Measurements from ENCODE around the gene PRRT1B. TPM values are rescaled to one million over a fixed set of nuclear protein-coding genes. Genes with fewer than 3 reads are reported as not detected.

The PRRT1B gene
- total and polyA plus RNA-seq, 2 of the 4 experiments (the other 2 are of a cell fraction), result not detected

DNA sequence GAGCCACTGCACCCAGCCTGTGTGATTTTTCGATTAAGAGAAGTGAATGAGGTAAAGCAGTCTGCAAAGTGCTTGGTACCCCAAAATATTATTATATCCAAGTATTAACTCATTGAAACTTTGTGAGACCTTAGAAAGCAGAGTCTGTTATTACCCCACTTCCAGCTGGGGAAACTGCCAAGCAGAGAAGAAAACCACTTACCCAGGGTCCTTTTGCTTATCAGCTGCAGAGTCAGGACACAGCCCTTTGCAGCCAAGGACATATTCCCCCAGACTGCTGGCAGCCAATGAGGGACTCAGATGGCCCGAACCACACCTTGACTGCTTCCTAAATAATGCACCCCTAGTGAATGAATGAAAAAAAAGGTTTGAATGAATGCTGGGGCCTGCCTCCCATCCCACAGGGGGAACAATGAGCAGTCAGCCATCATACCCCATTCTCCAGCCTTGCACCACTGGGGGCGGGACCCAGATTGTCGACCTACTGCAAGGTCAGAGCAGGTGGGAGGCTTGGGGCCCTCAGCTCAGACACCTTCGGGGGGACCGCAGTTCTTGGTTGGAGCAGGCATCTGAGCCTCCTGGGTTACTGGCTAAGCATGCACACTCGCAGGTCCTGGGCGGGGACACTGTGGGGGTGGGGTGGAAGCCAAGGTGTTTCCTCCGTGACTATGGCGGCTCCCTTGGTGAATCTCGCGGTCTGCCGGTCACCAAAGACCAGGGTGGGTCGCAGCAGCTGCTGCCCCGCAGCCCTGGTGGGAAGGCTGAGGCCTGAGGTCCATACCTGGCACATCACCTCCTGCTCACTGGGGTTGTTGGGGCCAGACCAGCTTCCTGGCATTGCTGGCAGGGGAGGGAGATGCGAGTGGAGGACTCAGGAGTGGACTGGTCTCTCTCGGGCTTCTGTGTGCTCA is 29.7 kb downstream of the PRRT1B start:
- dilution Hi-C loops (cut with HindIII; ENCODE audit: low sequenced_read_pairs, unreplicated experiment), result no loop called here
- no peak overlapping the region for H3K18ac ChIP-seq (ENCODE audit: low read depth, low read length)
- no TSS peak for BruUV-seq (replicated peaks)

More for the DNA sequence above, 29.7 kb downstream of the PRRT1B start:
- Histone ChIP-seq H3K79me1 (ENCODE audit: low read depth in 1 of 2, low read length in 2 of 2) (no peaks in the 10 kb centered on the region), H2AFZ (replicated peaks; ENCODE audit: low read length, poor library complexity) (no peak overlapping the region), H3K4me1 (ENCODE audit: control insufficient read depth, insufficient read depth, low read length) (no peaks in the 10 kb centered on the region), H2BK5ac (ENCODE audit: low read depth, low read length, poor library complexity, severe bottlenecking) (no peak overlapping the region), H2AK5ac (ENCODE audit: low read depth, low read length) (no peak overlapping the region), H3K9me1 (ENCODE audit: insufficient read depth, low read length) (0 out of 2 replicates have a peak, but pooled peaks cover 3% of the 10 kb centered on the region), H3K23ac (ENCODE audit: low read depth, low read length) (no peak overlapping the region), H4K5ac (ENCODE audit: low read depth, low read length) (no peak overlapping the region), H3K14ac (replicated peaks; ENCODE audit: low read depth, low read length) (no peak overlapping the region), H4K8ac (ENCODE audit: low read depth in 2 of 2, low read length in 2 of 2) (no peak overlapping the region), H3K27ac (ENCODE audit: insufficient read depth, low read length) (no peak overlapping the region), H4K91ac (ENCODE audit: insufficient read depth, low read depth, low read length) (no peak overlapping the region), H3K4me3 (ENCODE audit: insufficient read depth, low read depth, low read length) (no peak overlapping the region), H2BK120ac (ENCODE audit: low read depth, low read length) (no peak overlapping the region), H3K9me3 (ENCODE audit: control insufficient read depth, insufficient read depth, low read length) (no peaks in the 10 kb centered on the region), H2AK9ac (replicated peaks; ENCODE audit: low read depth, low read length, poor library complexity) (no peak overlapping the region), H3K9ac (ENCODE audit: low read depth, low read length) (no peak overlapping the region), H3K56ac (ENCODE audit: extremely low read depth, insufficient read depth, low read length) (no peak overlapping the region), H3K27me3 (ENCODE audit: control insufficient read depth, insufficient read depth, low read length) (no peaks in the 10 kb centered on the region), H3K36me3 (ENCODE audit: control insufficient read depth, insufficient read depth, low read length) (peaks cover 30% of the 10 kb centered on the region), H3K4ac (ENCODE audit: low read depth, low read length) (no peak overlapping the region), H4K20me1 (ENCODE audit: insufficient read depth, low read length) (no peaks in the 10 kb centered on the region), H2BK15ac (ENCODE audit: low read depth, low read length) (no peak overlapping the region), H2BK20ac (ENCODE audit: low read depth, low read length) (no peak overlapping the region), H3K4me2 (ENCODE audit: low read depth, low read length) (no peak overlapping the region)
- WGBS, 2 experiments (ENCODE audit: extremely low coverage in 2 of 2, insufficient read length in 1 of 2), result 97% methylated on average over 10 of the region's 17 CpGs; no CpG with 5 or more reads in 1 of the 2 experiments
- TF ChIP-seq, protein P1, sequence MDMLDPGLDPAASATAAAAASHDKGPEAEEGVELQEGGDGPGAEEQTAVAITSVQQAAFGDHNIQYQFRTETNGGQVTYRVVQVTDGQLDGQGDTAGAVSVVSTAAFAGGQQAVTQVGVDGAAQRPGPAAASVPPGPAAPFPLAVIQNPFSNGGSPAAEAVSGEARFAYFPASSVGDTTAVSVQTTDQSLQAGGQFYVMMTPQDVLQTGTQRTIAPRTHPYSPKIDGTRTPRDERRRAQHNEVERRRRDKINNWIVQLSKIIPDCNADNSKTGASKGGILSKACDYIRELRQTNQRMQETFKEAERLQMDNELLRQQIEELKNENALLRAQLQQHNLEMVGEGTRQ (IDR thresholded peaks at IDR 0.05; ENCODE audit: low read depth, low read length), result no peak
- TF ChIP-seq NFE2L2 (IDR thresholded peaks at IDR 0.05; ENCODE audit: low read depth, low read length) (no peak), BHLHE40 (IDR thresholded peaks at IDR 0.05; ENCODE audit: low read depth, low read length) (no peak), POLR2A (IDR thresholded peaks at IDR 0.05; ENCODE audit: low read depth, low read length) (no peak), RFX5 (IDR thresholded peaks at IDR 0.05; ENCODE audit: low read depth, low read length) (no peak)
- CTCF ChIA-PET, result no interaction called here
- in situ Hi-C loops (cut with MboI; ENCODE audit: low sequenced_read_pairs) (loop anchor here (25.0 kb wide), 1 partner anchor 687 kb away; no protein-coding TSS in a partner anchor), intact Hi-C loops (cut with micrococcal nuclease) (no loop called here)
- no peak for DNase-seq
- POLR2A ChIA-PET (ENCODE audit: unreplicated experiment), result no interaction called here
- no peak for ATAC-seq (ENCODE audit: low read depth)

Measured in IMR-90 (cell line).